GM18511 (cell line): Measurements from ENCODE around the gene SLC16A1.
"Not testable (repeated sequence)": the region's sequence is repeated elsewhere in the genome, so short reads cannot be mapped to it uniquely, and the experiment has no call there.

Experiments
- ATAC-seq: cut with Tn5 transposase; IDR thresholded peaks from one replicate; pipeline ENCODE4 v1.9.1; 2021; ENCODE audit warnings: mild to moderate bottlenecking, moderate library complexity; ENCODE audit not compliant: unreplicated experiment

The SLC16A1 gene

DNA sequence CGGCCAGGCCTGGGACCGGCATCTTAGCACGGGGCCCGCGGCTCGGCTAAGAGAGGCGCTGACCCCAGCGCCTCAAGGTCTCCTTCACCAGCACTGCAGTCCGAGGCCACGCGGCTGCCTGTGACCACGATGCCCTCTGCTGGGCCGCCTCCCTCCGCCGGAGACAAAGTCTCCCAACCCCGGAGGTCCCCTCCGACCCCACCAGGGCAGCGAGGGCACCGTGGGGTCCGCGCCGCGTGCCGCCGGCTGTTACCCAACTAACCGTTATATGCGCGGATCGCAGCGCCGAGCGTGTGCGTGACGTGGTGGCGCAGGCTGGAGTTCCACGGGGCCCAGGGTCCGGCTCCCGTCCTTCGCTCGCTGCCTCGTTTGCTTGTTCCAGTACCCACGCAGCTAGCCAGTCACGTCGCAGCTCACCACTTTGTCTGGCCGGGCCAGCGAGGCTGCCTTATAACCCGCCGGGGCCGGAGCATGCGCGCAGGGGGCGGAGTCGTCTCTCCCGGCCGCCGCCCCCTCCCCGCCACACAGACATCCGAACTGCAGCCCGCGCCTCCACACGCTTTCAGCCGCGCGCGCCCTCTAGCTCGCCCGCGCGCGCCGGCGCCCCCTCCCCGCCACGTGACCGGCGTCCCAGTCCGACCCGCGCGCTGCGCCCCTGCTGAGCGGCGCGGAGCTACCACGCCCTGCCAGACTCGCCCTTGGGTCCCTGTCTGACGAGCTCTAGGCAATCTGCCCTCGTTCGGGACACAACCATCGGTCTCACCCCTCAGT, at the start of gene SLC16A1:
SLC16A1 (minus strand) TSS at position 424 of the 771 bp plus-strand sequence. CDS start 26,888 bp downstream, outside the sequence.
- ATAC-seq = peak; percentile 76

GRCh38 chr1:113003751-113004690, 48.0 kb upstream of the SLC16A1 start:
- no peak for ATAC-seq

- no peak for ATAC-seq
Measured at GRCh38 chr1:113002297-113002696, 46.3 kb upstream of the SLC16A1 start.

- ATAC-seq = no peak
Measured at GRCh38 chr1:112998592-112999235, 42.7 kb upstream of the SLC16A1 start.

DNA sequence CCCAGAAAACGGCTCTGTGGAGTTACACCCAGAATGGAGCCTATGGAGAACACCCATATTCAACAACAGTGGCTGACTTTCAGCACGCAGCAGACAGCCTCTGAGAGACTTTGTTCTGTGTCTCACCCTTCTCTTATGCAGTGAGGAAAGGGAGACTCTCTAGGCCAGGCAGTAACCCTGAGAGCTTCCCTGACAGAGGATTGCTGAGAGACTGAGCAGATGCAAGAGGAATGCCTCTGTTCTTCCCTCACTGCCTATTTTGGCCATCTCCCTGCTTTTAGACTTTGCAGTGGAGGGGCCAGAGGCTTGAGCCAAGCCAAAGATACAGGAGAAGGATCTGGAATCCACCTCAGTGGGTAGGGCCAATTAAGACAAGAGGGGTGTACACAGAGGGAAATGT, 41.8 kb upstream of the SLC16A1 start:
- ATAC-seq = no peak

DNA sequence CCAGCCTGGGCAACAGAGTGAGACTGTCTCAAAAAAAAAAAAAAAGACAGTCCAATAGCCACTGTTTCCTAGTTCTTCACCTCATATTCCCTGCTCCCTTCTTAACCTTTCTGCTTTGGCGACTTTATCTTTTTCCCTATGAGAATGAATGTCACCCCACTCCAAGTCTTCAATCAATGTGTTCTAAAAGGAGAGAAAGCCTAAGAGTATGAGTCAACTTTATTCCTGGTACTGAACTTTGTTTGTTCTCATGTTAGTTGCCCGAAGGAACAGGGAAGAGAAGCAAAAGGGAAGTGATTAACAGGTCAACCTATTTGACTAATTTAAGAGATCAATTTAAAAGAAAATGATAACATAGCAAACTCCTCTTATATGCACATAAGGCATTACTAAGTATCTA, 39.9 kb upstream of the SLC16A1 start:
- no peak for ATAC-seq

- ATAC-seq = not testable (repeated sequence)
Measured at GRCh38 chr1:112995021-112995420, 39.0 kb upstream of the SLC16A1 start.

DNA sequence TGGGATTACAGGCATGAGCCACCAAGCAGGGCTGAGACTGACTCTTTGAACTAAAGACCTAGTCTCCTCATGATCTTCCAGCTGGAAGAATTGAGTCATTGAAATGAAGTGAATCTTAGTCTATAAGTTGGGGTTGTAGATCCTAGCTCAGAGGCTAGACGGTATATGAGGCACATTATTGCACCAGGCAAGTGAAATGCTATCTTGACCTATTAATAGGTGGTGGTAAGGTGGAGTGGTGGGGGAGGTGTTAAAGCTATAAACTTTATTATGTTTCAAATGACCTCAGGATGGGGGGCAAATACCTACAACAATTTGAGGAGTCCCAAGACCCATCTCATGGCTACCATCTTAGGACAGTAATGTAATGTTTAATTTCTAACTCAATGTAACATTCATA, 36.8 kb upstream of the SLC16A1 start:
- no peak for ATAC-seq

- no peak for ATAC-seq
Measured at GRCh38 chr1:112991402-112992120, 35.6 kb upstream of the SLC16A1 start.

DNA sequence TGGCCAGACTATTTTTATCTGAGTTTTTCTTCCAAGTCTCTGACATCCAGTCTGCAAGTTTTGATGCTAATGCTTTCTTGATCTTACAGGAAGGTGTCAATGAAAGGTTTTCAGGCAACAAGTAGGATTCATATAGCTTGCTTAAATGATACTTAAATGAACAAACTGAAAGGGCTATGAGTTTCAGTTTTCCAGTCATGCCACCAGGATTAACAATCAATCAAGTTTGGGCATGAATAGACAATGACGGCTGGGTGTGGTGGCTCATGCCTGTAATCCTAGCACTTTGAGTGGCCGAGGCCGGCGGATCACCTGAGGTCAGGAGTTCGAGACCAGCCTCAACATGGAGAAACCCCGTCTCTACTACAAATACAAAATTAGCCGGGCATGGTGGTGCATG, 34.3 kb upstream of the SLC16A1 start:
- ATAC-seq = no peak

- no peak for ATAC-seq
Measured at GRCh38 chr1:112988367-112988766, 32.4 kb upstream of the SLC16A1 start.

GRCh38 chr1:112985123-112985522, 29.1 kb upstream of the SLC16A1 start:
- ATAC-seq = peak; percentile 85

- ATAC-seq = no peak
Measured at GRCh38 chr1:112983537-112984131, 27.6 kb upstream of the SLC16A1 start.

- ATAC-seq = no peak
Measured at GRCh38 chr1:112982853-112983536, 27.0 kb upstream of the SLC16A1 start.

DNA sequence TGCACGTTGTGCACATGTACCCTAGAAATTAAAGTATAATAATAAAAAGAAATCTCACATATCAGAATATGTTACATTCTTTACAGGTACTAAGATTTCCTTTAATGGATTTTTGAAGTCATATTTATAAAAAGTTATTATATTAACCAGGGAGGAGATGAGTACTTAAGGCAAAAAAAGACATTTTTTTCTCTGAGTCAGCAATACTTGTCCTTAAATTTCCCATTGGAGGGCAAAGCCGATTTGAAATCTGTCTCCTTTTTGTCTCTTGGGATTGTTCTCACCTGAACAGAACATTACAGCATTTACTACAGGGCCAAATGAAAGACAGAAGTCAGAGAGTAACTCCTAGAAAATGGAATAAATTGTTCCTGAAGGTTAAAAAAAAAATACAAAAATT, 26.3 kb upstream of the SLC16A1 start:
- no peak for ATAC-seq

GRCh38 chr1:112981834-112982233, 25.8 kb upstream of the SLC16A1 start:
- ATAC-seq = not testable (repeated sequence)

DNA sequence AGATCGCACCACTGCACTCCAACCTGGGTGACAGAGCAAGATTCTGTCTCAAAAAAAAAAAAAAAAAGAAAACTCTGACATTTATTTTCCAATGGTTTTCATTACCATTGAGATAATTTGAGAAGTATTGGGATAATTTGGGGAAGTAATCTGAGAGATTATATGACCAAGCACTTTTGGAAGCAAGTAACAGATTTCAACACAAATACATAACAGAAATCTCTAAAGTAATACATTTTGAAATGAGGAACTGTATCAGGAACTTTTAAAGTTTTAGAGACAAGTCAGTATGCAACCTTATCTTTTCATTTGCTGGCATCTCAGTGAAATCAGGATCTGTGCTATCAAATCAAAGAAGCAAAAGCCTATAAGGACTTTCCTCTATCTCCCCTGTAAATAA, 25.4 kb upstream of the SLC16A1 start:
- no peak for ATAC-seq

DNA sequence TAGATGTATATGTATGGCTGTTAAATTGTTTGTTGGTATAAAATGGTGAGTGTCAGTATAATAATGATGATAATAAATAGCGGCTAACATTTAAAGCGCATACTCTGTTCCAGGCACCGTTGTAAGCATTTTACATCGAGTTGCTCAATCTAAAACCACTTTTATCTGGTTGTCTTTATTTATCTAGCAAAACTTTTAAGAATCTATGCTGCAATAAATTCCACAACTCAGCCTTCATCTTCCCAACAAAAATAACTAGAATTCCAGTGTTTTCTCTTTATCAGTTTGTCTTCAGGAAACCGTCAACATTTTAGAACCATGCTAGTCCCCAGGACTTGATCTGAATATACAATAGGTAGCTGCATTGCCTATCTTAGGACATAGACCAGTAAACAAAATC, 19.3 kb upstream of the SLC16A1 start:
- no peak for ATAC-seq

- ATAC-seq = no peak
Measured at GRCh38 chr1:112974646-112975045, 18.6 kb upstream of the SLC16A1 start.

DNA sequence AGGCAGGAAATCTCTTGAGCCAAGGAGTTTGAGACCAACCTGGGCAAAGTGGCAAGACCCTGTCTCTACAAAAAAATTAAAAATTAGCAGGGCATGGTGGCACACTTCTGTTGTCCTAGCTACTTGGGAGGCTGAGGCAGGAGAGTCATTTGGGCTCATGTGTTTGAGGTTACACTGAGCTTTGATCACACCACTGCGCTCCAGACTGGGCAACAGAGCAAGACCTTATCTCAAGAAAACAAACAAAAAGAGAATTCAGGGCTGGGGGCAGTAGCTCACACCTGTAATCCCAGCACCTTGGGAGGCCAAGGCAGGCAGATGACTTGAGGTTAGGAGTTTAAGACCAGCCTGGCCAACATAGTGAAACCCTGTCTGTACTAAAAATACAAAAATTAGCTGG, 17.8 kb upstream of the SLC16A1 start:
- ATAC-seq = no peak
